ENCODE results near the gene STIP1.
A peak's percentile ranks its signal among the peaks of the same experiment; 100 is the strongest.

The STIP1 gene

GRCh38 chr11:64246871-64247728 lies 61.1 kb downstream of the STIP1 start, which contains the start of gene PPP1R14B:
Gene PPP1R14B (minus strand): TSS chr11:64246943. CDS start chr11:64246673, 270 bp downstream.
- peak; percentile 87 to 90 for DNase-seq
- TF ChIP-seq POLR2A (IDR thresholded peaks at IDR 0.05; ENCODE audit: low read length) (peak; percentile 62), GATA1 (IDR thresholded peaks at IDR 0.05; ENCODE audit: low read depth, low read length) (no peak)

- TF ChIP-seq POLR2A (IDR thresholded peaks at IDR 0.05; ENCODE audit: low read length) (no peak), GATA1 (IDR thresholded peaks at IDR 0.05; ENCODE audit: low read depth, low read length) (no peak)
- no peak for DNase-seq
Observed at GRCh38 chr11:64247729-64248531, 62.0 kb downstream of the STIP1 start.

DNA sequence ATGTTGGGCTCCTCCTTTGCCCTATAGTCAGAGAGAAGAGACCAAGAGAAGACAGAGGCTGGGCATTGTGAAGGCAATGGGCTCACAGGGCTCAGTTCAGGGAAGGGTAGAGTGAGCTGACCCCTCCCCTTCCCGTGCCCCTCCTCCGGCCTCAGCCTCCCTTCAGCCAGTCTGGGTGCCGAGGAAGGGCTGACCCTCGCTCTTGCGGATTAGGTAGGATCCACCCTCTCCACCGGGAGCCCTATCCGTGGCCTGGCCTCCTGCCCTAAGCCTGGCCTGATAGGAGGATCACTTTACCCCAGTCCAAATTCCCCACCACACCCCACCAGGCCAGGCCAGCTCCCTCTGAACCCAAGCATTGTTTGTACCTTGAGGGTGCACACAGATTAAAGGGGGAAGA lies 62.6 kb downstream of the STIP1 start:
- TF ChIP-seq GATA1 (IDR thresholded peaks at IDR 0.05; ENCODE audit: low read depth, low read length) = no peak
- TF ChIP-seq POLR2A (IDR thresholded peaks at IDR 0.05; ENCODE audit: low read length) = no peak
- DNase-seq = no peak

- no peak for DNase-seq
- TF ChIP-seq POLR2A (IDR thresholded peaks at IDR 0.05; ENCODE audit: low read length) = no peak
- no peak for TF ChIP-seq GATA1 (IDR thresholded peaks at IDR 0.05; ENCODE audit: low read depth, low read length)
Observed at GRCh38 chr11:64249038-64249437, 63.1 kb downstream of the STIP1 start.

DNA sequence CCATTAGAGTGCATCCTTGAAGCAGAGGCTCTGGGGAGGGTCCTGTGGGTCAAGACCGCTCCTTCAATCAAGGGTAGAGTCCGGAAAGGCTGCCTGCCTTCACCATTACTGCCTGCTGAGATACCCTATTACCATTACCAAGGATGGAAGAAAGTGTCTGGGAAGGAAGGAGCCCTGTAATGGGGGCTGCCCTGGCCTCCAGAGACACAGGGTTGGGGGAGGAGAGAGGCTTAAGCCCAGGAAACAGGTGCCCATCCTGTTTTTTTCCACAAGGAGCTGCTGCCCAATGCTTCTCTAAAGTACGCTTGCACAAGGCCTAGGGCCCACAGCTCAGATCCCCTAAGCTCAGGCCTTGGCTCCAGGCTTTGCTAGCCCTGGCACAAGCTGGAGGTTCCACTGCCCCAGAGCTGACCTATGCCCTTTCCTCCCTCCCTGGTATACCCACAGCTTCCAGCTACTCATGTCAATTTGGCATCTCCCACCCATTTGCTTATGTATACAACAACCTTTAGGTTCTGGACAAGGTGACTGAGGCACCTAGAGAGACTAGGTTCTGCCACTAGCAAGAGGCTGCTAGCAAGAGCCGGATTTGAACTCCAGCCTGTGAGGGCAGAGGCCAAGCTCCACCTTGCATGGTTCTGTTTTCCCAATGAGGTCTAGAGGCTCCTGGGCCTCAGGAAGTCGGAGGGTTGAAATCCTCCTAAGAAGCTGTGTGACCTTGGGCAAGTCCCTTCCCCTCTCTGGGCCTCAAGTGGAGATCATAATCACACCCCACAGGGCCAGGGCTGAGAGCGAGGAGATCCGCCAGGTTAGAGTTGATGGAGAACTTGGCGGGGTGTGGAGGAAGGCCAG lies 63.8 kb downstream of the STIP1 start:
- TF ChIP-seq POLR2A (IDR thresholded peaks at IDR 0.05; ENCODE audit: low read length) = no peak
- TF ChIP-seq GATA1 (IDR thresholded peaks at IDR 0.05; ENCODE audit: low read depth, low read length) = no peak
- peak; percentile 47 to 54 for DNase-seq

DNA sequence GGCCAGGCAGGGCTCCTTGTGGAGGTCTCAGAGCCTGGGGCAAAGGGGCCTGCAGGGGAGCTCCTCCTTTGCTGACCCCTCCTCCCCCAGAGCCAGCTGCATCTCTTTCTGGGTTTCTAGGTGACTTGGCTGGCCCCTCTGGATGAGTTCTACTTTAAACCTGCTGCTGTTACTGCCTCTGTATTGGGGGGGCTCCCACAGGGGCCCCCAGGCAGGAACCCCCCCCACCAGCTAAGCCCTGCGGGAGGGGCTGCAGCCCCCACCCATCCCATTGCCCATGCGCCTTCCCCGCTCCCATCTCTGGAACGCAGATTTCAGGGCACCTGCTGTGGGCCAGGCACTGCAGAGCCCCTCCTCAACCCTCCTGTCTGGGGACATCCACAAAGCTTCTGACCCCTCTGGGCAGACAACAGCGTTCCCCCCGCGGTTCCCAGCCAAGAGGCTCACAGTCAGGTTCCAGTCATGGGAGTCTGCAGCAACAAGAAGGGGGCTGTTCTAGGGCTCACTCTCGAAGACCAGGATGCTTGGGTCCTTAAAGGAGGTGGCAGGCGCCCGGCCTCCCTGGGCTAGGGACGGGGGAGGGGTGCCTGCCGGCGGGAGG lies 64.5 kb downstream of the STIP1 start:
- peak in 1 of 2 experiments; percentile 73 for DNase-seq

GRCh38 chr11:64251016-64251752 lies 65.2 kb downstream of the STIP1 start, which contains the start of gene PLCB3:
Gene PLCB3 (plus strand): TSS chr11:64251530. CDS start chr11:64251650, 120 bp downstream.
- TF ChIP-seq GATA1 (IDR thresholded peaks at IDR 0.05; ENCODE audit: low read depth, low read length) (no peak), POLR2A (IDR thresholded peaks at IDR 0.05; ENCODE audit: low read length) (peak; percentile 53)
- DNase-seq = peak; percentile 72 to 85

More for the DNA sequence above, 64.5 kb downstream of the STIP1 start:
- TF ChIP-seq GATA1 (IDR thresholded peaks at IDR 0.05; ENCODE audit: low read depth, low read length) (no peak), POLR2A (IDR thresholded peaks at IDR 0.05; ENCODE audit: low read length) (no peak)

DNA sequence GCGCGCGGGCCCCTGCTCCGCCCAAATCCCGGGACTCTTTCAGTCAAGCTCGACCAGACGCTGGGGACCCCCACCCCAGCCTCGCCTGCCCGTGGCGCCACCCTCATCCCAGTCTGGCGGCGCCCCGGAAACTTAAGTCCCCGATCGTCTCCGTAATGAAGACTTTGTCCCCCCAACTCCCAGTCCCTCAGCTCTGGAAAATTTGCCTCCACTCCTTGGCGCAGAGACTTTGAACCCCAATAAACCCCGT lies 65.7 kb downstream of the STIP1 start:
- TF ChIP-seq POLR2A (IDR thresholded peaks at IDR 0.05; ENCODE audit: low read length) = peak; percentile 15
- TF ChIP-seq GATA1 (IDR thresholded peaks at IDR 0.05; ENCODE audit: low read depth, low read length) = no peak
- DNase-seq = no peak

DNA sequence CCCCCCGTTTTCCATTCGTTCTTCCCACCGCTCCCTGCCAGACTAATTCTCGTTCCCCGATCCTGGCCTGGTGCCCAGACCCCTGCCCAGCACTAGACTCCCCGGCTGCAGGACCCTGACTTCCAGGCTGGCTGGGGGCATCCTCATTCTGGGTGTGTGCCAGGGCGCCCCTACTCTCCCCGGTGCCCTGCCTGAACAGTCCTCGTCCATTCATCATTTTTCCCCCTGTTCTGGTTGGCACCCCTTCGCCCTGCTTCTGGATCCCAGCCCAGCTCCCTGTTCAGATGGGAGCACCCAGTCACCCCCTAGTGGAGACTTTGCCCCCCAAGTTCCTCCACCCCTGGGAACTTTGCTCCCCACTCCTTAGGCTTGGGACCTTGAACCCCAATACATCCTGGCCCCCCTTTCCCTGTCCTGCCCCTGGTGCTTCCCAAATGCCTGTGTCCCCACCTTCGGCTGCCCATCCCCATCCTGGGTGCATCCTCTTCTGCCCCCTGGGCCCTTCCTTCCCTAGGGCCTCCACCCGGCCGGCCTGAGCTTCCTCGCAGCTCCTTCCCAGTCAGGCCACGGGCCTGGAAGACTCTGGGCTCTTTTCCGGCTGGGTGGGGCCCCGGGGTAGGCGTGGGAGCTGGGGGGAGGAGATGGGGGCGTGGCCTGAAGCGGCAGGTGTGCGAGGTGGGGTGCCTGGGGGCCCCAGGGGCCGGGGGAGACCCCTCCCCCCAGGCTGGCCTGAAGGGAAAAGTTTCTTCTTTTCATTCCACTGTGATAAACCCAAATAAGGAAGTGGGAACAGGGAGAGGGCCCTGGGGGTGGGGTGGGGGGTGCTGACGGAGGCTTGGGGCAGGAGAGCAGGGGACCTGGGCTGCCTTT lies 66.3 kb downstream of the STIP1 start:
- peak; percentile 46 to 70 for DNase-seq
- TF ChIP-seq POLR2A (IDR thresholded peaks at IDR 0.05; ENCODE audit: low read length) = no peak
- TF ChIP-seq GATA1 (IDR thresholded peaks at IDR 0.05; ENCODE audit: low read depth, low read length) = no peak

DNA sequence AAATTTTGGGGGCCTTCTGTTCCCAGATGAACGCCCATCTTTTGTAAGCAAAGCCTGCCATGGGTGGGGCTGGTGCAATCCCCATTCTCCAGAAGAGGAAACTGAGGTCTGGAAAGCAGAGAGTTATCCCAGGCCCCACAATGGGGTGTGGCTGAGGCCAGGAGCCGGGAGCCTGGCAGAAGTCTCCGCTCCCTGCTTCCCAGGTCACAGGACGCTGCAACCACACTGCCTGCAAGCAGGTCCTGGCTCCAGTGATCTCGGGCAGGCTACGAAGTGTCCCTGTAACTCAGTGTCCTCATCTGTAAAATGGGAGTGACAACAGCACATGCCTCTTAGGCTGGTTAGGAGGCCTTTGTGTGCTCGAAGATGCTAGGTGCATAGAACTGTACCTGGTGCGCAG lies 67.1 kb downstream of the STIP1 start:
- no peak for DNase-seq
- TF ChIP-seq GATA1 (IDR thresholded peaks at IDR 0.05; ENCODE audit: low read depth, low read length) (no peak), POLR2A (IDR thresholded peaks at IDR 0.05; ENCODE audit: low read length) (no peak)

GRCh38 chr11:64253481-64253880 lies 67.5 kb downstream of the STIP1 start:
- no peak for DNase-seq
- no peak for TF ChIP-seq GATA1 (IDR thresholded peaks at IDR 0.05; ENCODE audit: low read depth, low read length)
- no peak for TF ChIP-seq POLR2A (IDR thresholded peaks at IDR 0.05; ENCODE audit: low read length)

Data from erythroblast (primary cell).